Activated CD4-positive, alpha-beta T cell treated with anti-CD3 and anti-CD28 coated beads for 24 hours (primary cell): Measurements from ENCODE around the gene CPHXL.

Source experiments
- DNase-seq, 2 donors: peaks; one replicate each; pipeline ENCODE4 v3.0.0-alpha.2; 2020; ENCODE audit warnings: low read depth in 2 of 2

Gene CPHXL

DNA sequence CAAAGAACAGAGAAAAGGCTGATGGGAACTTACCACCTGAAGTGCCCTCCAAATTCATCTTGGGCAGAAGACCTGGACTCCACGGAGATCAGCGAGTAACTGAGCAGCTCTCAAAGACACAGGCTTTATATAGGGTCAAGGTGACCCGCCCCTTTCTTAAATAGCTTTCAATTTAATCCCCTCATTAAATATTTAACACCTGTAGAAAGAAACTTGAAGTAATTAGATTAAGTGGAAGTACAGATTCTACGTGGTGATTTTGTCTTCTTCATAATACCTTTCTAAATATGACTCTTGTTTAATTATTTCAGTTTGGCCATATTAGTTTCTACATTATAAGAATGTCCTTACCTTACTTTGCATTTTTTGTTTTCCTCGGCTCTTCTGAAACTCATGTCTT, 24.9 kb downstream of the CPHXL start, which contains the start of gene DUXB:
TSS of gene DUXB (minus strand) at position 101 of the 400 bp plus-strand sequence. CDS start at position 58, 43 bp downstream.
- DNase-seq, result no peak

- DNase-seq, result no peak
Observed at GRCh38 chr16:75697571-75697970, 28.7 kb downstream of the CPHXL start.

- DNase-seq, result no peak
Observed at GRCh38 chr16:75695708-75696107, 30.6 kb downstream of the CPHXL start.

DNA sequence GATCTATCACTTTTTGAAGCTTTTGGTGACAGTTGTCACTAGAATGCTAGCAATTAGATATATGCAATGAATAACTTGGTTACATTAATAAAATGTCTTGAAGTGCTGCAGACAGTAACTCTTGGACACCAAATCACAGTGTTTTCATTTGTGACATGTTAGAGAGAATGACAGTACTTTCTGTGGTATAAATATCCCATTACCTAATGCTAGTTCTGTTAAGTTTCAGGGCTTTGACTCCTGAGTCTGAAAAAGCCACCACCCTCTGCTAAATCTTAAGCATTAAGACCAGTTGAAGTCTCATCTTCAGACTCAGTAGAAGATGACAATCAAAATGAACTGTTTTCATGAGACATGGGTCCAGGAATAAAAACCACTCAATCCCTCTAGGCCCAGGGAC, 38.9 kb downstream of the CPHXL start:
- DNase-seq, result no peak

GRCh38 chr16:75682308-75682707, 44.0 kb downstream of the CPHXL start:
- no peak for DNase-seq

- no peak for DNase-seq
Observed at GRCh38 chr16:75679366-75679765, 46.9 kb downstream of the CPHXL start.

- no peak for DNase-seq
Observed at GRCh38 chr16:75676909-75677308, 49.4 kb downstream of the CPHXL start, which contains the start of gene CPHXL2. CPHXL2 (minus strand) TSS chr16:75677009; CDS start chr16:75676999, 10 bp downstream.

DNA sequence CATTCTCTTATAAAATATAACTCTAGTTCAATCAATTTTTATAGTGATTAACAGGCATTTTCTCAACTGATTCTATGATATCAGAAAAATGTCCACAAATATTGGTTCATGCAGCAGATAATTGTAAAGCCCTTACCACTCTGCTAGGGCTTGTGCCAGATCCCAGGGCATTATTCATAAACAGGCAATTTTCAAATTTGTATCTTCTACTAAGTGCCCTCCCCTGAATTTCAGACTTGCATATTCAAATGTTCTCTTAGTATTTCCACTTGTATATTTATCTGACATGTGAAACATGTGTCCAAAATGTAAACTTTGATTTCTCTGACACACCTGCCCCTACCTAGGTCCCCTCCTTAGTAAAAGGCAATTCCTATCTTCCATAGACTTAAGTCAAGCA, 58.8 kb downstream of the CPHXL start:
- DNase-seq, result no peak
